ENCODE measurements around the gene THOC6.
"Not testable (repeated sequence)": the region's sequence is repeated elsewhere in the genome, so short reads cannot be mapped to it uniquely, and the experiment has no call there.

Gene THOC6

GRCh38 chr16:3075523-3075915, 51.7 kb downstream of the THOC6 start:
- DNase-seq = no peak

- not testable (repeated sequence) for DNase-seq
These were observed 52.1 kb downstream of the THOC6 start for GRCh38 chr16:3075946-3076345.

GRCh38 chr16:3076577-3076976, 52.7 kb downstream of the THOC6 start:
- no peak for DNase-seq

Measured in stimulated activated CD4-positive, alpha-beta T cell treated with anti-CD3 and anti-CD28 coated beads, Interleukin-2, amount 100 ng/mL, for 24 hours (primary cell).